Coronary artery (tissue), 2 donors: Measurements from ENCODE around the gene ABL1.

Experiments used
- DNase-seq: peaks from one replicate; pipeline ENCODE4 v3.0.0-alpha.2; 2017; ENCODE audit warnings: low spot score
- H3K27ac ChIP-seq, 2 donors: fragments of 200-600 bp; sonication (generic); one replicate each; pipeline ENCODE4 v1.5.1; 2016 to 2019
- H3K4me3 ChIP-seq: fragments of 200-600 bp; sonication (generic); 2 replicates; pipeline ENCODE4 v1.5.1; 2016; ENCODE audit warnings: mild to moderate bottlenecking, moderate library complexity
- TF ChIP-seq, protein P1 (sequence below): fragments of 200-600 bp; sonication (generic); IDR thresholded peaks from one replicate; pipeline ENCODE4 v1.5.1; 2019; ENCODE audit warnings: antibody characterized with exemption

ABL1 gene

DNA sequence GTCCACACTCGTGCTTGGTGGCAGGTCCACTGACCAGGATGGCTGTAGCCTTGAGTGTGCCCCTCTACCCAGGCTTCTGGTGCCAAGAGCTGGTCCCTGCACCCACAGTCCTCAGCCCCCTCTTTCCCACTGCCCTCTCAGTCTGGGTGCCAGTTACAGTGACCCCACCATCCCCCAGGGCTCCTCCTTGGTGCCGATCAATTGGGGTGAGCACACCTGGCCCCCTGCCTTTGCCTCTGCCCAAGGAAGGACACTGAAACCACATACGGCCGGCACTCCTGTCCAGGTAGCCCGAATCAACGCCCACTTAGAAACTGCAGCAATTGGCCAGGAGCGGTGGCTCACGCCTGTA lies 80.0 kb downstream of the ABL1 start:
- no peak for DNase-seq
- H3K4me3 ChIP-seq, result no peak overlapping the region

DNA sequence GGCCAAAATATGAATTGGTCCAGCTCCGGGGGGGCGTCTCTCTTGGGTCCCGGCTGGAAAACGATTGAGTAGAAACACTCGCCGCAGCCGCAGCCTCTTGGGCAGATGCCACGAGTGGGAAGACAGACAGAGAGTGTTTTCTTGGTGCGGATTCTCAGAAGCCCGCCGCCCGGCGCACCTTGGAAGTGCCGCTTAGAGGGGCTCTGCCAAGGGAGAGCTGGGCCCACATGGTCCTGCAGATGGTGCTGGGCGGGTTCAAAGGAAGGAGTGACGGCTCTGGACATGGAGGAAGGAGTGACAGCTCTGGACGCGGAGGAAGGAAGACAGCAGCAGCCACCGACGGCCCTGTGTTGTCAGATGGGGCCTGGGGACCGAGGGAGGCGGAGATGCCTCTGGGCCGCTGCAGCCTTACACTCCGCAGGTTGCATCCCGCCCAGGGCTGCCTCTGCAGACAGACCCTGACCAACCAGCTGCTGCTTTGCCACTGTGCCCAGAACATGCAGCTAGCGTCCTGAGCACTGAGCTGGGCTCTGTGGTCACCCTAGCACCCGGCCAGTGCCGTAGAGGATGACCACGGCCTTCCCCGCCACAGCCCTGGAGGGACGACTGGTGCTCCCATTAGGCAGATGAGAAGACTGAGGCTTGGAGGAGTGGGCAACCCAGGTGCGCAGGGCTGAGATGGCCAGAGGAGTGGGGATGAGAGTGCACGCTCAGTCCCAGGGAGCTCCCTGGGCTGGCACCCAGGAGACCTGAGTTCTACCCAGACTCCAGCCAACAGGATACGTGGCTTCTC lies 82.3 kb downstream of the ABL1 start:
- TF ChIP-seq, protein P1, sequence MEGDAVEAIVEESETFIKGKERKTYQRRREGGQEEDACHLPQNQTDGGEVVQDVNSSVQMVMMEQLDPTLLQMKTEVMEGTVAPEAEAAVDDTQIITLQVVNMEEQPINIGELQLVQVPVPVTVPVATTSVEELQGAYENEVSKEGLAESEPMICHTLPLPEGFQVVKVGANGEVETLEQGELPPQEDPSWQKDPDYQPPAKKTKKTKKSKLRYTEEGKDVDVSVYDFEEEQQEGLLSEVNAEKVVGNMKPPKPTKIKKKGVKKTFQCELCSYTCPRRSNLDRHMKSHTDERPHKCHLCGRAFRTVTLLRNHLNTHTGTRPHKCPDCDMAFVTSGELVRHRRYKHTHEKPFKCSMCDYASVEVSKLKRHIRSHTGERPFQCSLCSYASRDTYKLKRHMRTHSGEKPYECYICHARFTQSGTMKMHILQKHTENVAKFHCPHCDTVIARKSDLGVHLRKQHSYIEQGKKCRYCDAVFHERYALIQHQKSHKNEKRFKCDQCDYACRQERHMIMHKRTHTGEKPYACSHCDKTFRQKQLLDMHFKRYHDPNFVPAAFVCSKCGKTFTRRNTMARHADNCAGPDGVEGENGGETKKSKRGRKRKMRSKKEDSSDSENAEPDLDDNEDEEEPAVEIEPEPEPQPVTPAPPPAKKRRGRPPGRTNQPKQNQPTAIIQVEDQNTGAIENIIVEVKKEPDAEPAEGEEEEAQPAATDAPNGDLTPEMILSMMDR, result no peak
- Histone ChIP-seq H3K4me3 (no peak overlapping the region), H3K27ac (no peak overlapping the region)
- DNase-seq, result no peak

More for the DNA sequence above, 80.0 kb downstream of the ABL1 start:
- TF ChIP-seq, protein P1, result no peak
- no peak overlapping the region for H3K27ac ChIP-seq

DNA sequence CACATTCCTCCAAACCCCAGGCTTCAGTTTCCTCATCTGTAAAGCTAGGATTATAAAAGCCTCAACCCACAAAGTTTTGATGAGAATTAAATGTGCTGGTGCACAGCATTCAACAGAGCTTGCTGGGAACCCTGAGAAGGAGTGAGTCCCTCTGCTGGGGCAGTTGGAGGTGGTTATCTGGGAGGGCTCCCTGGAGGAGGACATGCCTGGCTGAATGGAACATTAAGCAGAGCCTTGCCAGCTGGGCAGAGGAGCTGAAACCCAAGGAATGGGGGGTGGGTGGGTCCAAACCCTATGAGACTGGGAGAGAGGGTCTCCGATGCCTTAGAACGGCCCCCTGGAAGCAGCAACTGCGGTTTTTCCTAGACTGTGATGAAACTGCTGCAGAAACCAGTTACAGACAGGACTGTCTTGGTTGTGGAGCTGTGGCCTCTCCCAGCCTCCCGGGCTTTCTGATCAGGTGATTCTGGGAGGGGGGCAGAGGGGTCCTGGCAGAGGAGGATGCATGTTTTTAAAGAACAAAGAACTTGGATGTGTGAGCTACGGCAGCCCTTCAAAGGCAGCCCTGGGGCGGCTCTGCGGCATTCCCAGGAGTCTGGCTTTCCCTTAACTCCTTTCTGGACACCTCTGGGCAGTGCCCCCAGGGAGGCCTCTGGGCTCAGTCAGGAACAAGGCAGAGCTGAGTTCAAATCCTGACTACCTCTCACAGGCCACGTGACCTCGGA lies 83.2 kb downstream of the ABL1 start:
- no peak for DNase-seq
- TF ChIP-seq, protein P1, result no peak
- H3K27ac ChIP-seq, result no peak overlapping the region
- H3K4me3 ChIP-seq, result no peak overlapping the region

DNA sequence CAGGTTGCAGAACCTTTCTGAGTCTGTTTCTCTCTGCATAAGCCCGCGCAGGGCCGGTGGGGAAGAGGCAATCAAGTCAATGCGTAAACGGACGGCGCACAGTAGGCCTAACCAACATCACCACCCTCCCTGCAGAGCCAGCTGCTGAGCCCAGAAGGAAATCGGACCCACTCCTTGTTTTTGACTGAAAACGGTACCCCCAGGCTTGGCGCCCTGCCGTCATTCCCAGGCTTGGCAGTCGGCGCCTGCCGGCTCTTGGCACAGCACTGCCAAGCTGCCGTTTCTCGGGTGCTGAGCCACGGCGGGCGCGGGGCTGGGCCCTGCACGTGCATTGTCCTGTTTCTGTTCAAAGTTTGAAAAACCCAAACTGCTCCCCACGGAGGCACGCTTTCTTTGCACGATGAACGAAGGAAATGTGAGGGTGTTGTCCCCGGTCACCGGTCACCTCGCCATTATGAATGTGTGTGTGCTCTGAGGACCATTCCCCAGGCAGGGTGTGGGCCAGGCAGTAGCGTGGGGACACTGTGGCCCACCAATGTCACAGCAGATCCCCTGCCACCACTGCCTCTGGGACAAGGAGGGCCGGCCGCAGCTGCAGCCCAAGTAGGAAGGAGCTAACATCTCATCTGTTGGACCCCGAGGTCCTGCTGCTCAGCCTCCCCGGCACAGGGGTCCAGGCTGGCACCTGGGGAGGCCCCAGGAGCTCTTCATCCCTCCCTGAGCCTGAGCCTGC lies 83.9 kb downstream of the ABL1 start:
- TF ChIP-seq, protein P1, result no peak
- H3K4me3 ChIP-seq, result no peak overlapping the region
- DNase-seq, result no peak
- no peak overlapping the region for H3K27ac ChIP-seq

DNA sequence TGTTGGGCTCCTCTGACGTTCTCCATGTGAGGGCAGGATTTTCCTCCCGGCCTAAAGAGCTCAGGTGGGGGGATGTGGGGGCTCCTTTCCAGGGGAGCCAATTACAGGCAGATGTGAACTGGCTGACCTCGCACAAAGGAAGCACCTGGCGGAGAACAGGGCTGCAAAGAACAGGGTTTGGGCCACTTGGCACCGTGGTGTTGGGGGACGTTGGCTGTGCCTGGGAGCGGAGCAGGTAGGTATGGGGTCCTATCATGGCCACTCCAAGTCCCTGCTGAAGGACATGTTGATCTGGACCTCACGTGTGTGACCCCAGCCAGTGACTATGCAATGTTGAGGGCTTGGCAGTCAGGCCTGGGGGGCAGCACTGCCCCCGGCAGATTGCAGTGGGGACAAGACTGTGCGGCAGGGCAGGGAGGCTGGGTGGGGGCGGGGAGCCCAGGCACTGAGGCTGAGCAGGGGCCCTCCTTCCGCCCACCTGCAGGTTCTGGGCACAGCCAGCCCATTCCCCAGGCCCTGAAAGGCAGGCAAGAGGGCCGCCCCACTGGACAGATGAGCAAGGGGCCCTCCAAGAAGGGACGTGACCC lies 84.6 kb downstream of the ABL1 start:
- H3K4me3 ChIP-seq, result no peak overlapping the region
- H3K27ac ChIP-seq, result no peak overlapping the region
- DNase-seq, result no peak
- TF ChIP-seq, protein P1, result no peak

DNA sequence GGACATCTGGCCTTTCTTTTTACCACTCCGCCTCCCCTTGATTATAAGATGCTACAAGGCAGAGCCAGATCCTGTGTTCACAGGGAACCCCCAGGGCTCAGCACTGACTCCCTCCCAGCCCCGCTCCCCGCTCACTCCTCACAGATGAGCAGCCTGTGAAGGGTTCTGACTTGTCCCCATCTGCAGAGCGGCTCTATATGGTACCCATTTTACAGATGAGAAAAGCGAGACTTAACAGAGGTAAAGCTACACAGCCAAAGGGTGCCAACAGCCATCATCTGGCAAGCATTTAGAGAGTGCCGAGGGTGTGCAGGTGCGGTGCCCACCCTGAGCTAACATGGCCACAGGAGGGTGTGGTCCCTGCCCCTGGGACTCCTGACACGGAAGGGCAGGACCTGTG lies 85.2 kb downstream of the ABL1 start:
- no peak overlapping the region for H3K4me3 ChIP-seq
- no peak overlapping the region for H3K27ac ChIP-seq
- TF ChIP-seq, protein P1, result no peak
- no peak for DNase-seq
